Measurements from ENCODE around the gene SLC39A1.

The SLC39A1 gene

GRCh38 chr1:153976819-153977249 is 13.5 kb upstream of the SLC39A1 start:
- DNase-seq: no peak

GRCh38 chr1:153973525-153973924 is 10.2 kb upstream of the SLC39A1 start:
- DNase-seq: no peak

GRCh38 chr1:153973071-153973470 is 9.7 kb upstream of the SLC39A1 start:
- DNase-seq: no peak

- DNase-seq: no peak
These were observed 7.0 kb upstream of the SLC39A1 start for GRCh38 chr1:153970346-153970745.

GRCh38 chr1:153968972-153969371 is 5.6 kb upstream of the SLC39A1 start:
- DNase-seq: no peak

GRCh38 chr1:153968408-153968807 is 5.1 kb upstream of the SLC39A1 start:
- DNase-seq: no peak

- no peak for DNase-seq
These were observed 4.6 kb upstream of the SLC39A1 start for GRCh38 chr1:153968000-153968363.

- DNase-seq: peak; percentile 97
These were observed 4.0 kb upstream of the SLC39A1 start, which contains the start of gene CREB3L4 for GRCh38 chr1:153967107-153967999. TSS of gene CREB3L4 (plus strand) at chr1:153967902. CDS start at chr1:153968526, 624 bp downstream.

- peak; percentile 38 for DNase-seq
These were observed 554 bp upstream of the SLC39A1 start for GRCh38 chr1:153963850-153964331.

- no peak for DNase-seq
These were observed 978 bp downstream of the SLC39A1 start for GRCh38 chr1:153962088-153963029.

- no peak for DNase-seq
These were observed 1.9 kb downstream of the SLC39A1 start for GRCh38 chr1:153961421-153961820.

GRCh38 chr1:153960206-153960605 is 3.1 kb downstream of the SLC39A1 start:
- no peak for DNase-seq

GRCh38 chr1:153959454-153959853 is 3.9 kb downstream of the SLC39A1 start:
- DNase-seq: no peak

GRCh38 chr1:153958961-153959260 is 4.4 kb downstream of the SLC39A1 start:
- no peak for DNase-seq

- DNase-seq: peak; percentile 98
These were observed 5.0 kb downstream of the SLC39A1 start, which contains the start of gene CRTC2 for GRCh38 chr1:153958111-153958960. TSS of gene CRTC2 (minus strand) at chr1:153958612. CDS start at chr1:153958497, 115 bp downstream.

- DNase-seq: no peak
These were observed 5.6 kb downstream of the SLC39A1 start for GRCh38 chr1:153957744-153958110.

- no peak for DNase-seq
These were observed 6.2 kb downstream of the SLC39A1 start for GRCh38 chr1:153956997-153957715.

GRCh38 chr1:153954826-153955225 is 8.5 kb downstream of the SLC39A1 start:
- no peak for DNase-seq

- DNase-seq: no peak
These were observed 9.4 kb downstream of the SLC39A1 start for GRCh38 chr1:153953859-153954365.

- no peak for DNase-seq
These were observed 11.5 kb downstream of the SLC39A1 start for GRCh38 chr1:153951801-153952200.

- DNase-seq: no peak
These were observed 12.2 kb downstream of the SLC39A1 start for GRCh38 chr1:153951183-153951582.
